Neutrophil (primary cell): ENCODE results near the gene PRSS8.
"Not testable (repeated sequence)": the region's sequence is repeated elsewhere in the genome, so short reads cannot be mapped to it uniquely, and the experiment has no call there.

Experiments used
- H3K27ac ChIP-seq: fragments of 200-600 bp; sonication (generic); 2 replicates; pipeline ENCODE4 v1.5.1; 2016; ENCODE audit warnings: mild to moderate bottlenecking, moderate library complexity
- H3K27me3 ChIP-seq: fragments of 200-600 bp; sonication (generic); 2 replicates; pipeline ENCODE4 v1.6.0; 2016; ENCODE audit warnings: mild to moderate bottlenecking
- H3K36me3 ChIP-seq: fragments of 200-600 bp; sonication (generic); 2 replicates; pipeline ENCODE4 v1.5.1; 2017
- H3K4me1 ChIP-seq, 2 experiments: fragments of 200-600 bp in 1 of 2; sonication (generic) in 1 of 2; 1 replicate in 1 of 2; 2 replicates in 1 of 2; pipeline versions ENCODE4 v1.5.1 to v1.6.1; 2013 to 2016; ENCODE audit warnings: low read depth in 1 of 2, low read length in 1 of 2, mild to moderate bottlenecking in 1 of 2, moderate library complexity in 1 of 2; ENCODE audit not compliant: control insufficient read depth in 1 of 2, insufficient read depth in 1 of 2
- H3K4me3 ChIP-seq, 2 experiments: fragments of 200-600 bp in 1 of 2; sonication (generic) in 1 of 2; 1 replicate in 1 of 2; 2 replicates in 1 of 2; pipeline ENCODE4 v1.5.1; 2013 to 2016; ENCODE audit warnings: low read depth in 1 of 2, low read length in 1 of 2, mild to moderate bottlenecking in 1 of 2, moderate library complexity in 1 of 2
- H3K9me3 ChIP-seq: fragments of 200-600 bp; sonication (generic); 2 replicates; pipeline ENCODE4 v1.5.1; 2016
- CTCF ChIP-seq: fragments of 200-600 bp; sonication (generic); IDR thresholded peaks from 2 replicates; pipeline ENCODE4 v1.5.1; 2016; ENCODE audit warnings: antibody characterized with exemption

PRSS8 gene

GRCh38 chr16:31147574-31147973 is 12.0 kb upstream of the PRSS8 start:
- Histone ChIP-seq H3K4me3 (no peak overlapping the region), H3K27me3 (peaks cover 12% of the 10 kb centered on the region), H3K9me3 (no peaks in the 10 kb centered on the region), H3K36me3 (no peaks in the 10 kb centered on the region), H3K27ac (no peak overlapping the region), H3K4me1 (peaks cover 9 to 13% of the 10 kb centered on the region in 2 experiments)
- TF ChIP-seq CTCF: no peak

- peaks cover 26 to 29% of the 10 kb centered on the region in 2 experiments for H3K4me1 ChIP-seq
- no peaks in the 10 kb centered on the region for H3K36me3 ChIP-seq
- peaks cover 12% of the 10 kb centered on the region for H3K27me3 ChIP-seq
- H3K4me3 ChIP-seq: no peak overlapping the region
- TF ChIP-seq CTCF: no peak
- no peaks in the 10 kb centered on the region for H3K9me3 ChIP-seq
- no peak overlapping the region for H3K27ac ChIP-seq
Observed at GRCh38 chr16:31145398-31145990, 10.0 kb upstream of the PRSS8 start.

- not testable (repeated sequence) for H3K36me3 ChIP-seq, H3K27ac ChIP-seq, H3K4me3 ChIP-seq, H3K9me3 ChIP-seq
- H3K27me3 ChIP-seq: peaks cover 12% of the 10 kb centered on the region
- H3K4me1 ChIP-seq: peaks cover 26 to 31% of the 10 kb centered on the region in 2 experiments
Observed at GRCh38 chr16:31144418-31144817, 8.9 kb upstream of the PRSS8 start.

GRCh38 chr16:31143694-31144148 is 8.2 kb upstream of the PRSS8 start:
- H3K27ac ChIP-seq: peak overlapping the region; percentile 96
- no peak overlapping the region for H3K4me3 ChIP-seq
- no peak for TF ChIP-seq CTCF
- no peaks in the 10 kb centered on the region for H3K36me3 ChIP-seq
- H3K9me3 ChIP-seq: no peaks in the 10 kb centered on the region
- H3K4me1 ChIP-seq: peaks cover 26 to 31% of the 10 kb centered on the region in 2 experiments
- H3K27me3 ChIP-seq: peaks cover 12% of the 10 kb centered on the region

GRCh38 chr16:31143011-31143693 is 7.6 kb upstream of the PRSS8 start:
- peak overlapping the region; percentile 68 to 69 for H3K4me3 ChIP-seq
- TF ChIP-seq CTCF: no peak
- H3K27ac ChIP-seq: peak overlapping the region; percentile 96

More at GRCh38 chr16:31143011-31143693, 7.6 kb upstream of the PRSS8 start:
- peaks cover 26 to 31% of the 10 kb centered on the region in 2 experiments for H3K4me1 ChIP-seq
- H3K9me3 ChIP-seq: no peaks in the 10 kb centered on the region
- H3K36me3 ChIP-seq: no peaks in the 10 kb centered on the region
- peaks cover 6% of the 10 kb centered on the region for H3K27me3 ChIP-seq
